ENCODE results near the gene ONECUT3.

GRCh38 chr19:1790054-1790792 is 36.9 kb downstream of the ONECUT3 start:
- no peak for TF ChIP-seq CTCF (conservative IDR thresholded peaks at IDR 0.05; ENCODE audit: low read length)
- TF ChIP-seq EZH2phosphoT487 (IDR thresholded peaks at IDR 0.05; ENCODE audit: borderline replicate concordance, low read depth, low read length): no peak

Measured in OCI-LY7 (cell line).